Measurements from ENCODE around the gene MSGN1. TPM values are rescaled to one million over a fixed set of nuclear protein-coding genes. Genes with fewer than 3 reads are reported as not detected.

Gene MSGN1
- total RNA-seq, 1 experiment from 2014 or later, result not detected

- DNase-seq (ENCODE audit: low read depth, low spot score), result no peak
- Histone ChIP-seq H3K79me2 (ENCODE audit: insufficient read depth, low read length) (no peaks in the 10 kb centered on the region), H4K20me1 (ENCODE audit: insufficient read depth) (no peaks in the 10 kb centered on the region), H3K27me3 (ENCODE audit: insufficient read depth, low read length) (0 out of 2 replicates have a peak, but pooled peaks cover 4% of the 10 kb centered on the region), H3K9ac (ENCODE audit: low read length) (no peak overlapping the region), H3K36me3 (ENCODE audit: control insufficient read depth in 1 of 2, insufficient read depth in 2 of 2, low read length in 2 of 2) (no peaks in the 10 kb centered on the region), H2AFZ (ENCODE audit: low read depth, low read length, poor library complexity, severe bottlenecking) (no peak overlapping the region), H3K4me3 (replicated peaks in 1 of 2; ENCODE audit: low read depth in 1 of 2, low read length in 2 of 2) (no peak overlapping the region), H3K4me2 (ENCODE audit: low read length) (no peak overlapping the region), H3K9me3 (ENCODE audit: control insufficient read depth in 1 of 2, insufficient read depth in 1 of 2, low read depth in 1 of 2, low read length in 2 of 2) (no peaks in the 10 kb centered on the region), H3K4me1 (ENCODE audit: control insufficient read depth in 1 of 2, insufficient read depth in 2 of 2, low read length in 2 of 2) (no peaks in the 10 kb centered on the region), H3K9me2 (ENCODE audit: insufficient read depth) (no peaks in the 10 kb centered on the region), H3K27ac (ENCODE audit: low read depth, low read length) (no peak overlapping the region)
- TF ChIP-seq EZH2phosphoT487 (IDR thresholded peaks at IDR 0.05; ENCODE audit: borderline replicate concordance) (no peak), MAX (IDR thresholded peaks at IDR 0.05) (no peak), YY1 (IDR thresholded peaks at IDR 0.05; ENCODE audit: extremely low read depth, insufficient replicate concordance, low read depth, low read length) (no peak), CBX3 (IDR thresholded peaks at IDR 0.05; ENCODE audit: low read depth) (no peak), SIN3A (IDR thresholded peaks at IDR 0.05; ENCODE audit: low read depth) (no peak), SP1 (IDR thresholded peaks at IDR 0.05; ENCODE audit: low read depth) (no peak), ATF3 (IDR thresholded peaks at IDR 0.05) (no peak), POLR2AphosphoS5 (IDR thresholded peaks at IDR 0.05; ENCODE audit: low read depth, low read length) (no peak), FOSL1 (IDR thresholded peaks at IDR 0.05; ENCODE audit: low read depth) (no peak), RAD21 (IDR thresholded peaks at IDR 0.05; ENCODE audit: low read depth) (no peak), EGR1 (IDR thresholded peaks at IDR 0.05; ENCODE audit: low read depth) (no peak), ZNF274 (IDR thresholded peaks at IDR 0.05; ENCODE audit: low read depth, low read length) (no peak), TCF7L2 (IDR thresholded peaks at IDR 0.05; ENCODE audit: borderline replicate concordance, extremely low read depth, insufficient read depth, insufficient read length) (no peak), CTCF (IDR thresholded peaks at IDR 0.05 in 2 of 3, conservative IDR thresholded peaks at IDR 0.05 in 1 of 3; ENCODE audit: borderline replicate concordance in 1 of 3, insufficient read depth in 1 of 3, low read depth in 2 of 3, low read length in 2 of 3) (no peak), JUND (IDR thresholded peaks at IDR 0.05) (no peak), EZH2 (IDR thresholded peaks at IDR 0.05) (no peak)
- intact Hi-C loops (cut with micrococcal nuclease), result no loop called here
- RAD21 ChIA-PET (ENCODE audit: low non-redundant PET in 1 of 2, low total read pairs in 2 of 2, uncharacterized antibody in 2 of 2, unreplicated experiment in 2 of 2), result no interaction called here
- CTCF ChIA-PET, result interaction anchor here (0.9 to 1.5 kb wide), 2 partner anchors 8 to 11 kb away, joined by 3 read pairs; no protein-coding TSS in a partner anchor
- POLR2A ChIA-PET, result no interaction called here
- ATAC-seq, result 0 out of 2 replicates have a peak, but pooled peaks have one; percentile 34
- BruUV-seq (replicated peaks), result no TSS peak
These were observed 5.5 kb downstream of the MSGN1 start for GRCh38 chr2:17821535-17822444.

Measured in HCT116 (cell line).